ENCODE results near the gene COG6. TPM values are rescaled to one million over a fixed set of nuclear protein-coding genes. Genes with fewer than 3 reads are reported as not detected.

The COG6 gene
- total RNA-seq, 2 experiments from 2014 or later = 21.2 to 28.3 TPM

- no peaks in the 10 kb centered on the region for H3K9me3 Mint-ChIP-seq
- no peaks in the 10 kb centered on the region for H3K27me3 Mint-ChIP-seq (ENCODE audit: low read depth)
- intact Hi-C loops (cut with micrococcal nuclease) = loop anchor here (1.0 to 10.0 kb wide), 13 partner anchors 88 to 1000 kb away; partner anchors contain the start of gene FOXO1
- CTCF ChIA-PET = interaction anchor here (0.6 to 2.1 kb wide), 12 partner anchors 9 to 1000 kb away, joined by 3 to 7 read pairs (median 3); no protein-coding TSS in a partner anchor
- H3K4me1 Mint-ChIP-seq (ENCODE audit: low read depth) = peaks cover 46% of the 10 kb centered on the region
- no peak for DNase-seq
- H3K4me3 Mint-ChIP-seq = no peak overlapping the region
- peak overlapping the region; percentile 80 for H3K27ac Mint-ChIP-seq
- H3K36me3 Mint-ChIP-seq (ENCODE audit: low read depth) = peaks cover 2% of the 10 kb centered on the region
Measured at GRCh38 chr13:39777021-39777420, 121.6 kb downstream of the COG6 start.

- Mint-ChIP-seq H3K27me3 (ENCODE audit: low read depth) (no peaks in the 10 kb centered on the region), H3K27ac (peak overlapping the region; percentile 80), H3K4me1 (ENCODE audit: low read depth) (peaks cover 46% of the 10 kb centered on the region), H3K4me3 (no peak overlapping the region), H3K9me3 (no peaks in the 10 kb centered on the region), H3K36me3 (ENCODE audit: low read depth) (no peaks in the 10 kb centered on the region)
- DNase-seq = peak; percentile 70
- CTCF ChIA-PET = interaction anchor here (0.6 to 2.1 kb wide), 14 partner anchors 10 to 986 kb away, joined by 3 to 7 read pairs (median 3); no protein-coding TSS in a partner anchor
- intact Hi-C loops (cut with micrococcal nuclease) = loop anchor here (1.0 to 10.0 kb wide), 13 partner anchors 89 to 999 kb away; partner anchors contain the start of gene FOXO1
Measured at GRCh38 chr13:39777527-39778061, 122.1 kb downstream of the COG6 start.

GRCh38 chr13:39779337-39780265 is 124.1 kb downstream of the COG6 start:
- no peak overlapping the region for H3K27ac Mint-ChIP-seq

GRCh38 chr13:39780711-39781110 is 125.2 kb downstream of the COG6 start:
- Mint-ChIP-seq H3K4me1 (ENCODE audit: low read depth) (peaks cover 46% of the 10 kb centered on the region), H3K27me3 (ENCODE audit: low read depth) (no peaks in the 10 kb centered on the region), H3K4me3 (no peak overlapping the region), H3K9me3 (no peaks in the 10 kb centered on the region), H3K36me3 (ENCODE audit: low read depth) (no peaks in the 10 kb centered on the region), H3K27ac (no peak overlapping the region)
- intact Hi-C loops (cut with micrococcal nuclease) = no loop called here
- DNase-seq = no peak
- CTCF ChIA-PET = interaction anchor here (3.2 kb wide), 1 partner anchor 901 kb away, joined by 14 read pairs; no protein-coding TSS in a partner anchor

More at GRCh38 chr13:39779337-39780265, 124.1 kb downstream of the COG6 start:
- intact Hi-C loops (cut with micrococcal nuclease) = loop anchor here (5.0 to 10.0 kb wide), 5 partner anchors 368 to 885 kb away; partner anchors contain the start of gene FOXO1
- no peaks in the 10 kb centered on the region for H3K36me3 Mint-ChIP-seq (ENCODE audit: low read depth)
- peak; percentile 70 for DNase-seq
- CTCF ChIA-PET = interaction anchor here (1.8 kb wide), 1 partner anchor 163 kb away, joined by 7 read pairs; no protein-coding TSS in a partner anchor
- no peaks in the 10 kb centered on the region for H3K9me3 Mint-ChIP-seq
- H3K27me3 Mint-ChIP-seq (ENCODE audit: low read depth) = no peaks in the 10 kb centered on the region
- no peak overlapping the region for H3K4me3 Mint-ChIP-seq
- peaks cover 46% of the 10 kb centered on the region for H3K4me1 Mint-ChIP-seq (ENCODE audit: low read depth)

- H3K4me3 Mint-ChIP-seq = no peak overlapping the region
- H3K36me3 Mint-ChIP-seq (ENCODE audit: low read depth) = no peaks in the 10 kb centered on the region
- intact Hi-C loops (cut with micrococcal nuclease) = no loop called here
- no peaks in the 10 kb centered on the region for H3K27me3 Mint-ChIP-seq (ENCODE audit: low read depth)
- DNase-seq = no peak
- no peak overlapping the region for H3K27ac Mint-ChIP-seq
- peaks cover 39% of the 10 kb centered on the region for H3K4me1 Mint-ChIP-seq (ENCODE audit: low read depth)
- CTCF ChIA-PET = interaction anchor here (0.5 to 4.5 kb wide), 4 partner anchors 10 to 901 kb away, joined by 3 to 14 read pairs (median 9); no protein-coding TSS in a partner anchor
- H3K9me3 Mint-ChIP-seq = no peaks in the 10 kb centered on the region
Measured at GRCh38 chr13:39781381-39781780, 125.9 kb downstream of the COG6 start.

- Mint-ChIP-seq H3K27me3 (ENCODE audit: low read depth) (no peaks in the 10 kb centered on the region), H3K27ac (no peak overlapping the region), H3K9me3 (no peaks in the 10 kb centered on the region), H3K36me3 (ENCODE audit: low read depth) (no peaks in the 10 kb centered on the region), H3K4me1 (ENCODE audit: low read depth) (peaks cover 26% of the 10 kb centered on the region), H3K4me3 (no peak overlapping the region)
- intact Hi-C loops (cut with micrococcal nuclease) = loop anchor here (1.0 kb wide), 1 partner anchor 994 kb away; no protein-coding TSS in a partner anchor
- DNase-seq = no peak
- CTCF ChIA-PET = interaction anchor here (0.6 to 4.5 kb wide), 7 partner anchors 12 to 899 kb away, joined by 3 to 14 read pairs (median 5); no protein-coding TSS in a partner anchor
Measured at GRCh38 chr13:39783051-39783450, 127.6 kb downstream of the COG6 start.

GRCh38 chr13:39784347-39784746 is 128.9 kb downstream of the COG6 start:
- H3K27ac Mint-ChIP-seq = no peak overlapping the region
- CTCF ChIA-PET = interaction anchor here (0.5 to 4.5 kb wide), 4 partner anchors 68 to 899 kb away, joined by 3 to 13 read pairs (median 4); no protein-coding TSS in a partner anchor

GRCh38 chr13:39786091-39786490 is 130.6 kb downstream of the COG6 start:
- Mint-ChIP-seq H3K9me3 (peaks cover 11% of the 10 kb centered on the region), H3K4me3 (no peak overlapping the region), H3K4me1 (ENCODE audit: low read depth) (peaks cover 8% of the 10 kb centered on the region), H3K27ac (no peak overlapping the region), H3K36me3 (ENCODE audit: low read depth) (peaks cover 4% of the 10 kb centered on the region), H3K27me3 (ENCODE audit: low read depth) (no peaks in the 10 kb centered on the region)
- CTCF ChIA-PET = interaction anchor here (0.7 kb wide), 1 partner anchor 9 kb away, joined by 3 read pairs; no protein-coding TSS in a partner anchor
- intact Hi-C loops (cut with micrococcal nuclease) = no loop called here
- no peak for DNase-seq

More at GRCh38 chr13:39784347-39784746, 128.9 kb downstream of the COG6 start:
- DNase-seq = no peak
- peaks cover 1% of the 10 kb centered on the region for H3K36me3 Mint-ChIP-seq (ENCODE audit: low read depth)
- peaks cover 5% of the 10 kb centered on the region for H3K9me3 Mint-ChIP-seq
- H3K27me3 Mint-ChIP-seq (ENCODE audit: low read depth) = no peaks in the 10 kb centered on the region
- intact Hi-C loops (cut with micrococcal nuclease) = no loop called here
- H3K4me1 Mint-ChIP-seq (ENCODE audit: low read depth) = peaks cover 14% of the 10 kb centered on the region
- H3K4me3 Mint-ChIP-seq = no peak overlapping the region

GRCh38 chr13:39787086-39787487 is 131.6 kb downstream of the COG6 start:
- Mint-ChIP-seq H3K36me3 (ENCODE audit: low read depth) (peaks cover 4% of the 10 kb centered on the region), H3K27me3 (ENCODE audit: low read depth) (no peaks in the 10 kb centered on the region), H3K4me3 (no peak overlapping the region), H3K27ac (no peak overlapping the region), H3K9me3 (peaks cover 11% of the 10 kb centered on the region), H3K4me1 (ENCODE audit: low read depth) (peaks cover 3% of the 10 kb centered on the region)
- intact Hi-C loops (cut with micrococcal nuclease) = no loop called here
- no peak for DNase-seq
- CTCF ChIA-PET = no interaction called here

GRCh38 chr13:39788102-39788501 is 132.6 kb downstream of the COG6 start:
- CTCF ChIA-PET = no interaction called here

GRCh38 chr13:39789451-39789850 is 134.0 kb downstream of the COG6 start:
- CTCF ChIA-PET = no interaction called here
- intact Hi-C loops (cut with micrococcal nuclease) = no loop called here
- no peak overlapping the region for H3K4me3 Mint-ChIP-seq
- peaks cover 4% of the 10 kb centered on the region for H3K36me3 Mint-ChIP-seq (ENCODE audit: low read depth)
- DNase-seq = no peak
- no peak overlapping the region for H3K27ac Mint-ChIP-seq
- peaks cover 3% of the 10 kb centered on the region for H3K4me1 Mint-ChIP-seq (ENCODE audit: low read depth)
- peaks cover 16% of the 10 kb centered on the region for H3K9me3 Mint-ChIP-seq
- H3K27me3 Mint-ChIP-seq (ENCODE audit: low read depth) = no peaks in the 10 kb centered on the region

More at GRCh38 chr13:39788102-39788501, 132.6 kb downstream of the COG6 start:
- Mint-ChIP-seq H3K9me3 (peaks cover 11% of the 10 kb centered on the region), H3K4me3 (no peak overlapping the region), H3K4me1 (ENCODE audit: low read depth) (peaks cover 3% of the 10 kb centered on the region), H3K36me3 (ENCODE audit: low read depth) (peaks cover 4% of the 10 kb centered on the region), H3K27ac (no peak overlapping the region), H3K27me3 (ENCODE audit: low read depth) (no peaks in the 10 kb centered on the region)
- intact Hi-C loops (cut with micrococcal nuclease) = no loop called here
- no peak for DNase-seq

Data from activated naive CD4-positive, alpha-beta T cell treated with anti-CD3 and anti-CD28 coated beads for 36 hours (primary cell).